ENCODE data around the gene ITPRIP.

ITPRIP gene

GRCh38 chr10:104340111-104340526 lies 1.9 kb upstream of the ITPRIP start:
- DNase-seq: no peak

- no peak for DNase-seq
Observed at GRCh38 chr10:104339469-104340110, 1.3 kb upstream of the ITPRIP start.

DNA sequence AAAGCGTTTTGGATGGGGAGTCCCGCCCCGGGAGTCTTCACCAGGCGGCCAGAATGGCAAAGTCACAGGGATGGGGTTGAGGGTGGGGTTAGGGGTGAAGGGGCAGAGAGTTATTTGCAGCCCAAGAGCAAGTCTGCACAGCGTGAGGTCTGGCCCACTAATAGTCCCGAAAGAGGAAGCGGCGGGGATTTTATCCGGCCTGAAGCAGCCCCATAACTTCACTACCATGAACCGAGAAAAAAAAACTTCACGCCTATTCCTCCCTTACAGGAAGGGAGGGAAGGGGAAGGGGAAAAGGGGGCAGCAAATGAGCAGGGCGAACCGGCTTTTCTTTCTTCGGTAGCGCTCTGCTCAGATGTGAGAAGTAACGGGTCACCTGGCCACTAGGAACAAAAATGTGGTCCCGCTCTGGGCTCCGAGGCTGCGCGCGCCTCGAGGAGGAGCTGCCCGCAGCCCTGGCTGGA lies 712 bp downstream of the ITPRIP start:
- no peak for DNase-seq

DNA sequence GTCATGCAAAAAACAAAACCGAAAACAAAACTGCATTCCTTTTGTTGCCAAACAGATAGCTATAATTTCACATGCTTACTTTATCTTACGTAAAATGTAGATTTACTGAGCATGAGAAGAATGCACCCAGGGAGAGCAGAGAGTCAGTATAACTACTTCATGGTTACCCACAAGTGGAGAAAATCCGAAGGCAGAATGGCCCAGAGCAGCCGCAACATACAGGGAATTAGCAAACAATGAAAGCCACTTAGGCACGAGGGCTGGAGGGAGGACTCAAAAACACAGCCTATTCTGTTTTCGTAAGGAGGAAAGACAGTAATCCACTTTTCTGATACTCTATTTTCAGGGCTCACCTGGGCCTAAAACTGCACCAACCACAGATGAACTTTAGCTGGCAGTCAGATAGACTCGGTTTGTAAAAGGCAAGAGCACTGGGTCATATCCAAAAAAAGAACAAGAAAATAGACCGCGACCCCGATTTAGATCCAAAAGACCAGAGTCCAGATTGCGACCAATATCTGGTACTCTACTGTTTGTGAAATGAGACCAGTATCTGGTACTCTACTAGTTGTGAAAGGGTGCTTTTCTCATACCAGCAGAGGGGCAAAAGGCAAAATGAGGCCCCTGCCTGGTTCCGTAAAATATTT lies 1.3 kb downstream of the ITPRIP start:
- no peak for DNase-seq

- DNase-seq: no peak
Observed at GRCh38 chr10:104334965-104335650, 3.2 kb downstream of the ITPRIP start.

DNA sequence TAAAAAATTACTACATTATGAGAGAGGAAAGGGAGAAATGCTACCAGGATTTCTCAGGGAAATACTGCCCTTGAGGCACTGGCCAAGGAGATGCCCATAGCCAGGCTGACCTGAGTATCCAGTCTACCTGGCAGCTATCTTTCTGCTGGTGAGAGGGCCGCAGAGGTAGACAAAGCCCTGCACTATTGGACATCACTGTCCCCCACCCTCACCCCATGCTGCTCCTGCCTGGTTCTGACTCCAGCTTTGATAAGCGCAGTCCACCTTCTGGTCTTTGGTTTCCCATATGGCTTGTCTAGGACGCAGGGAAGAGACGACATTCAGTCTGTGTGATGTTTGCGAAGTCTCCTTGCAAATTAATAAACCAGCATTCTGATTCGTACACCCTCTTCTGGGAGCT lies 3.7 kb downstream of the ITPRIP start:
- DNase-seq: no peak

DNA sequence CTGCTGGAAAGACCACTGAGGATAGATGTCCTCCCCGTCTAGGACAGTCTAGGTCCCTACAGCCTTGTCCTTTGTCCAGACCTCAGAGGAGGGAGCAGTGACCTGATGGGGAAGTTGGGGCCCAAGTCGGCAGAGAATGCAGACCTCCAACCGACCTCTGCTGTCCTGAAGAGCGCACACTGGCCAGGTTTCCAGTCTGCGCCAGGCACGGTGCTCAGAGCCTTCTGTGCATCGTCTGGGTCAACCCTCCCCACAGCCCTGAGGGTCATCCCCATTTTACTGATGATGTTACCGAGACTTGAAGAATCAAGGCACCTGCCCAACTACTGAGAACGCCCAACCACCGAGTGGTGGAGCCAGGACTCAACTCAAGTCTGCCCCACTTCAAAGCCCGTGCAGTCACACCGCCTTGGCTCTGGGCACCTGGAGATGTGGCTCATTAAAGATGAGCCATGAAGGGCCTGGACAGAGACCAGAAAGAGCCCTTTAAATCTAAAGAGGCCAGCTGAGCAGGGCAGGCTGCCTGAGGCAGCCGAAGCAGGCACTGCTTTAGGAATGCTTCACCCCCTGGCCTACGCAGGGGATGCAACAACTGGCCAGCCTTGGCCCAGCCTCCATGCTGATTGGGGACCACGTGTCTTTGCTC lies 4.4 kb downstream of the ITPRIP start:
- no peak for DNase-seq

GRCh38 chr10:104333032-104333727 lies 5.1 kb downstream of the ITPRIP start:
- DNase-seq: no peak

DNA sequence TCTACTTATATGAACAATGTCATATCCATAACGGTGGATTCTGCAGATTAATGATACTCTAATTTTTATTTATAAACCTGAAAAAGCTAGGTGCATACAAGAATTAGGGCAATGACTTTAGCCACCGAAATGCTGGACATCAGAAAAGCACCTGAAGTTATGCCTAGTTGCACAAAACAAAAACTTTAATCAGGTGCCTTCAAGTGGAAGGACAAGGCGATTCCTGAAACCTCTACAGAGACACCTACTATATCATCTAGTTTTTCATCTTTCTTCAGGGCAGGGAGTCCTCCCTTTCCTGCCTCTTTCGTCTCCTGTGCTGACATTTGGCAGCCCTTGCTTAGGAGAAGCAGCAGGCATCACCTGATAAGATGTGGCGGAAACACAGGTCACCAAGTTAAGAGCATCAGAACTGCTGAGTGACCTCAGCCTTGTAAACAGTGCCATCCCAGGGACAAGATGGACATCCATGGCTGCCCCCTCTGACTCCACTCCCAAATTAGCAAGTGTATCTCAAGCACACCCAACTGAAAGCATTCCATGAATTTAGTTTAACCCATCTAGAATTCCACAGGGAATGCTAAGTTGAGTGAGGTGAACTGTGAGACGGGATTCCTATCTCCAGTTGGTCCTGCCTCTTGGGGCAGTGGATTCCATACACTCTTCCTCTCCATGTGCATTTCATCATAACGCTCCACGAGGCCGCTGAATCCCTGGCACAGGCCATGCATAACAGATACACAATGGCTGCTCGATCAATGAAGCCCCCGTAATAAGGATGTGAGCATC lies 5.8 kb downstream of the ITPRIP start:
- DNase-seq: no peak

DNA sequence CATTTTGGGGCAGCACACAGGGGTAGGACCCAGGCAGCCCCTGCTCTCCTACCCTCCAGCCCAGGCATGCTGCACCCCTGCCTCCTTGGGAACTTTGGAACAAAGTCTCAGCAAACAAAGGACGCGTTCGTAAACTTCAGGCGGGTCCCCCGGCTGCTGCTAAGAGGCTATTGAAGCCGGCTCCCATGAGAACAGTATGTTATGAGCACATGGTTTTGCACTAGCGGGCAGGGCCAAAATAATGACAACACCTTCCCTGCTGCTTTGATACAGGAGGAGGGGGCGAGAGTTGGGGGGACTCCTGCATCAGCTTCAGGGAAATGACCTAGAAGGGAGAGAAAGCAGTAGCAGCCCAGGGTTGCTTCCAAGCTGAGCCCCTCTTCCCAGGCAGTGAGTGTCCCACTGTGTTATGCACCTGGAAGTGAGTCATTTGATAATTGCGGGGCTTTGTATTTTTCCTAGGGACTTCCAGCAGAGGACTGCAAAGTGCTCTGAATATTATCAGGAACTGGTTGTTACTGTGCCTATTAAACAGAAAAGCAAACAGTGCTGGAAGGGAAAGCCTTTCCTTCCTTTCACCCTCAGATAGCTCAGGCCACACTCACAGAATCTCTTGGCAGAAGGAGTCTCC lies 6.9 kb downstream of the ITPRIP start:
- DNase-seq: peak; percentile 64

DNA sequence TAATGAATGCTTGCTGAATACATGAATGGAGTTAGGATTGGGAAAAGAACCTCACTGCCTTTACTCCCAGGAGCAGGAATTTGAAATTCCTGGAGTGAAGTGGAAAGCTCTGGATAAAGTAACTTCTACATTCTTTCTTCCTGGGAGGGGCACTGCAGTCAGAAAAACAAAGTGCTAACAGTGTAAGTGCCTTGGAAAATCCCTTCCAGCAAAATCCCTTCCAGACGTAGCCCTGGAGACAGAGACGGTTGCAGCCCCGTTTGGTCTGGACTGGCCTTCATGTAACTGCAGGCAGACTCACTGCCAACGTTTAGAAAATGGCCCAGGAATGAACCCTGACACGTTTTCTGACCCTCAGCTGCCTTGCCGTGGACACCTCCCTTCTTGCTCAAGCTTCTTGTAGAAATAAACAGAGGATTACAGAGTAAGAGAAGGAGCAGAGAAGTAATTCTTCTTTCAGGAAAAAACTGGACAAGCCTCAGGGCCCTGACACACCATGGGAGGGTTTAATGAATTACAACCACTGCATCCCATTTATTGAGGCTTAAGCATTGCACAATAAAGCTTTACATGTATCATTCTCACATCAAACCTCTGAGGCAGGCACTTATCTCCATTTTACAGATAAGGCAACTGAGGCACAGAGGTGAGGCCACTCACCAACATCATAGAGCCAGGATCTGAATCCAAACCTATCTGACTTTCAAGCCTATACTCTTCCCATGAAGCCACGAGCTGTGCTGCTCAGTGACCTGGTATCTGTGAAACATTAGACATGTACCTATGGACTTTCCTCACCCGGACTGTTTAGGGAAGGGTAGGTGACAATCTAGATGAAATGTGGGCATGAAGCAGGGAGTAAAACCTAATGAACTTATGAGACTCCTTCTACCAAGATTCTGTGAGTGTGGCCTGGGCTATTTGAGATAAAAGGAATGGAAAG lies 7.8 kb downstream of the ITPRIP start:
- DNase-seq: no peak

DNA sequence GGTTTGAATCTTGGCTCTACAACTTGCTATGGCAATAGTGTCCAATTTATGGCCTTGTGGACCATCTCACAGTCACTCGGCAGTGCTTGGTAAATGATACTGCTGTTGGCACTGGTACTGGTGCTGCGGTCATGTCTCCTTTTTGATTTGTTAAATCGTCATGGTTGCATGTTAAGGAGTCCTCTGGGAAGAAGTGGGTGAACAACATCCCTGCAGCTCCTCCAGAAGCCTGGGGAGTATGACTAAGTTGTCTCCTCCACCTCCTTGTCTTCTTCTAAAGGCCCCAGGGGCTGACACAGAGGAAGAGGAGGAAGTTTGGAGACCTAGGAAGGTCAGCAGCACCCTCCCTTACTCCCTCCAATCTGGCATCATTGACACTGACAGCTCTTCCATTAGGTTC lies 8.5 kb downstream of the ITPRIP start:
- no peak for DNase-seq

DNA sequence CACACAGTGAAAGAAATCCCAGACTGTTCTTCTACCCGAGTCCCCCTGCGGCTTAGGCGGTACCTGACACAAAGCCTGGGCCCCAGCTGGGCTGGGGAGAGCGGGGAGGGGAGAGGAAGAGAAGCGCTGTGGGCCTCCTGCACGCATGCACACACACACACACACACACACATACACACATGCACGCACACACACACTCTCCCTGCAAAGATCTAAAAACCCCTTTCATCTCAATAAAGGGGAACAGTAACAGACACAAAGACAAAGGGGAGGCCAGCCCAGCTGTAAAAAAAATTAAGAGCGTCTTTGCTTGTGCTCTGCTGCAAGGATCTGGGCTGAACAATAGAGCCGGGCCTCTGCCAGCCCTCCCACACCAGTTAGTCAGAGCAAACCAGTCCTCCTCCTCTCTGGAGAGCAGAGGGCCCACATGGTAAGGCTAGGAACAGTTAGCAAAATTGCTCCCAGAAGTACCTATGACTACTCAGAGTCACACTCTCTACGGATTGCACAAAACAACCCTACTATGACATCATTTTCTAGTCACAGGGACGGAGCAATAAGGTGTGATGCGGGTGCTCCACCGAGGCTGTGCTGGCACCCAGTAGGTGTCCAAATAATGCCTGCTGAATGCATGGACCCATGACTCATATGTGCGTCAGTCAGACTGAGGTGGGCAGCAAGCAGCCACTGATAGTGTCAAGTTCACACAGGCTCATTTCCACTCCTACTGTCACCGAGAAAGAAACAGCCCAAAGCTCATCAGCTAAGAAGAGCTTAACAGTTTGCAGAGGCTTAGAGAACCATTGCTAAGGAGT lies 9.2 kb downstream of the ITPRIP start:
- DNase-seq: no peak

DNA sequence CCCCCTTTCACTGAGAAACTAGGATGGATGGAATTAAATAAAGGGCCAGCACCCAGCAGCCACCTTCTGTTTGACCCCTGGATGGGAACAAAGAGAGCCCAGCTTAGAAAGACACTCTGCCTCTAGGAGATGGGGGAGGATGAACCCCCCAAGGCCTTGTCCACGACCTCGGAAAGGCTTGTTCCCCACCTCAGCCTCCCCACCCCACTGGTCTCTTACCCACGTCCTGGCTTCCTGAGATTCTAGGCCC lies 9.7 kb downstream of the ITPRIP start:
- DNase-seq: no peak

DNA sequence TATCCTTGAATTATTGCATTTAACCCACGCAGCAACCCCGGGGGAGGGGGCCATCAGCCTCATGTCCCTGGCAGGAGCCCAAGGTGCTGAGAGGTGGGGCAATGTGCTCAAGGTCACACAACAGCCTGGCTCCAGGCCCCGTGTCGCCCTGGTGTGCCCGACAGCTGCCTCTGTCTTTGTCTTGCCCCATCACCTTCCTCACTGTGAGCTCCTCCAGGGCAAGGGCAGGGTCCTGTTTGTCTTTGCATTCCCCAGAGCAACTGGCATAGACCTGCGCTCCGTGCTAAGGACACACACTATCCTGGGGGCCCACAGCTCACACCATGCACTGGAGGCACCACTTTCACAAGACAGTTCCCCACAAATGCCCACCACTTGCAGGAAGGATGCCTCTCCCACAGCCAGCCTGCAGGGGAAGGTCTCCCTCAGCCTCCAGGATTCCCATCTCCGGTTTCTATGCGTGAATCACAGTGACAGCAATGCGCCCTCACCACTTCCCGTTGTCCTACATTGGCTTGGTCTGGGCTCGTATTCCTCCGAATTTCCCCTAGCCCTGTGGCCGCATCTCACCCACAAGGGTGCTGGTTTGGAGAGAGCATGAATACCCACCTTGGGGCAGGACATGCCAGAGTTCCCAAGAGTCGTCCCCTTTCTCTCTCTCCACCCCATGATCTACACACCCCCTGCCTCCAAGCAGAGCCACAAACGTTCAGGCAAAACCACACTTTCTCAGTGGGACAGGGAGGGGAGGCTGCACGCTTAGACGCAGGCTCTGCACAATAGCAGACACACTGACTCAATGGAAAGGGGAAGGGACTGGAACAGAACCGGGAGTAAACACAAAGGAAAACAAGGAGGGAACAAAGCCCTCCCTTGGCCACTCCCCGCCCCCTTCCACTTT lies 10.3 kb downstream of the ITPRIP start:
- DNase-seq: no peak

- no peak for DNase-seq
Observed at GRCh38 chr10:104326991-104327610, 11.2 kb downstream of the ITPRIP start.

- no peak for DNase-seq
Observed at GRCh38 chr10:104325436-104326435, 12.5 kb downstream of the ITPRIP start.

Data from NCI-H1417 treated with DMSO at 0.1 percent for 48 hours (cell line).